Activated T-cell treated with anti-CD3 and anti-CD28 coated beads, Interleukin-2, amount 50 U/mL, for 72 hours (primary cell): ENCODE data around the gene ATG10. TPM values are rescaled to one million over a fixed set of nuclear protein-coding genes. Genes with fewer than 3 reads are reported as not detected.
"Not testable (repeated sequence)": the region's sequence is repeated elsewhere in the genome, so short reads cannot be mapped to it uniquely, and the experiment has no call there.

ENCODE experiments used
- ATAC-seq, 2 donors: fragments of 150-1000 bp; cut with Tn5 transposase; replicated peaks in 1 of 2; 2 replicates each; pipeline ENCODE4 v1.10.0; 2021; ENCODE audit warnings: moderate library complexity in 2 of 2, mild to moderate bottlenecking in 1 of 2
- DNase-seq, 2 donors: peaks; one replicate each; pipeline ENCODE4 v3.0.0; 2021 to 2022; ENCODE audit warnings: mixed read lengths in 1 of 2
- H3K27ac Mint-ChIP-seq: one replicate; pipeline ENCODE4 v1.8.0; 2022; ENCODE audit warnings: mild to moderate bottlenecking, moderate library complexity, mixed read lengths
- H3K27me3 Mint-ChIP-seq: one replicate; pipeline ENCODE4 v1.8.0; 2022; ENCODE audit warnings: low read depth, mixed read lengths
- H3K36me3 Mint-ChIP-seq, 2 donors: one replicate each; pipeline ENCODE4 v1.8.0; 2022; ENCODE audit warnings: mixed read lengths in 2 of 2, mild to moderate bottlenecking in 1 of 2; ENCODE audit not compliant: insufficient read depth in 2 of 2
- H3K4me1 Mint-ChIP-seq: one replicate; pipeline ENCODE4 v1.8.0; 2022; ENCODE audit warnings: low read depth, mixed read lengths
- H3K4me3 Mint-ChIP-seq, 2 donors: one replicate each; pipeline ENCODE4 v1.8.0; 2022; ENCODE audit warnings: mild to moderate bottlenecking in 2 of 2, mixed read lengths in 2 of 2, moderate library complexity in 2 of 2
- H3K9me3 Mint-ChIP-seq, 2 donors: one replicate each; pipeline ENCODE4 v1.8.0; 2022; ENCODE audit warnings: mixed read lengths in 2 of 2
- total RNA-seq, 2 donors: library from RNA; stranded (reverse); gene quantifications; one replicate each; pipeline ENCODE4 v1.2.3, GENCODE V29; 2022

ATG10 gene
- 10 to 100 TPM in 1 of 2 donors, 1 to 10 TPM in 1; 8.5 to 11.7 TPM for total RNA-seq

- H3K36me3 Mint-ChIP-seq: peaks cover 0 to 1% of the 10 kb centered on the region in 2 donors
These were observed at the start of gene ATG10 for GRCh38 chr5:81971712-81972491. Gene ATG10 (plus strand): TSS chr5:81972023. CDS start chr5:81987571, 15,548 bp downstream.

GRCh38 chr5:81922854-81923279 is 49.0 kb upstream of the ATG10 start:
- peak; percentile 87 to 94 for ATAC-seq
- Mint-ChIP-seq H3K27ac (no peak overlapping the region), H3K4me1 (no peaks in the 10 kb centered on the region), H3K27me3 (peaks cover 6% of the 10 kb centered on the region), H3K36me3 (peaks cover 0 to 2% of the 10 kb centered on the region in 2 donors), H3K9me3 (peaks cover under 1 to 3% of the 10 kb centered on the region in 2 donors), H3K4me3 (no peak overlapping the region)
- peak in 1 of 2 donors; percentile 8 for DNase-seq

More at GRCh38 chr5:81971712-81972491, at the start of gene ATG10:
- Mint-ChIP-seq H3K27me3 (no peaks in the 10 kb centered on the region), H3K27ac (peak within 1 kb of the TSS; percentile 100), H3K9me3 (no peaks in the 10 kb centered on the region), H3K4me3 (peak within 1 kb of the TSS; percentile 93 to 100), H3K4me1 (peaks cover 26% of the 10 kb centered on the region)
- ATAC-seq: peak; percentile 96
- DNase-seq: peak; percentile 90 to 94

- DNase-seq: no peak
These were observed 47.4 kb upstream of the ATG10 start for GRCh38 chr5:81924442-81924841.

GRCh38 chr5:81925009-81925408 is 46.8 kb upstream of the ATG10 start:
- no peak for ATAC-seq
- peaks cover 0 to 3% of the 10 kb centered on the region in 2 donors for H3K9me3 Mint-ChIP-seq
- no peak overlapping the region for H3K27ac Mint-ChIP-seq
- peaks cover 0 to 2% of the 10 kb centered on the region in 2 donors for H3K36me3 Mint-ChIP-seq
- peaks cover 6% of the 10 kb centered on the region for H3K27me3 Mint-ChIP-seq
- no peaks in the 10 kb centered on the region for H3K4me1 Mint-ChIP-seq
- no peak for DNase-seq
- no peak overlapping the region for H3K4me3 Mint-ChIP-seq

More at GRCh38 chr5:81924442-81924841, 47.4 kb upstream of the ATG10 start:
- Mint-ChIP-seq H3K27ac (no peak overlapping the region), H3K36me3 (peaks cover 0 to 2% of the 10 kb centered on the region in 2 donors), H3K4me3 (no peak overlapping the region), H3K9me3 (peaks cover 0 to 3% of the 10 kb centered on the region in 2 donors), H3K4me1 (no peaks in the 10 kb centered on the region), H3K27me3 (peaks cover 6% of the 10 kb centered on the region)
- no peak for ATAC-seq

- peaks cover 0 to 2% of the 10 kb centered on the region in 2 donors for H3K36me3 Mint-ChIP-seq
- H3K9me3 Mint-ChIP-seq: peaks cover 0 to 3% of the 10 kb centered on the region in 2 donors
- no peak for ATAC-seq
- no peak overlapping the region for H3K27ac Mint-ChIP-seq
- H3K4me3 Mint-ChIP-seq: no peak overlapping the region
- H3K4me1 Mint-ChIP-seq: no peaks in the 10 kb centered on the region
- no peak for DNase-seq
- H3K27me3 Mint-ChIP-seq: peaks cover 6% of the 10 kb centered on the region
These were observed 45.8 kb upstream of the ATG10 start for GRCh38 chr5:81925981-81926380.

GRCh38 chr5:81936066-81936465 is 35.8 kb upstream of the ATG10 start:
- H3K4me1 Mint-ChIP-seq: no peaks in the 10 kb centered on the region
- no peak for DNase-seq
- no peak overlapping the region for H3K27ac Mint-ChIP-seq
- no peak overlapping the region for H3K4me3 Mint-ChIP-seq
- no peaks in the 10 kb centered on the region for H3K27me3 Mint-ChIP-seq
- no peak for ATAC-seq
- H3K9me3 Mint-ChIP-seq: peaks cover 0 to 3% of the 10 kb centered on the region in 2 donors
- peaks cover under 1 to 1% of the 10 kb centered on the region in 2 donors for H3K36me3 Mint-ChIP-seq

- Mint-ChIP-seq H3K9me3 (peaks cover 0 to 3% of the 10 kb centered on the region in 2 donors), H3K27me3 (no peaks in the 10 kb centered on the region), H3K4me3 (no peak overlapping the region), H3K36me3 (peaks cover 5 to 6% of the 10 kb centered on the region in 2 donors), H3K27ac (no peak overlapping the region), H3K4me1 (no peaks in the 10 kb centered on the region)
- ATAC-seq: no peak
- no peak for DNase-seq
These were observed 35.1 kb upstream of the ATG10 start for GRCh38 chr5:81936750-81937149.

- no peak for DNase-seq
- Mint-ChIP-seq H3K27me3 (no peaks in the 10 kb centered on the region), H3K9me3 (peaks cover 7 to 10% of the 10 kb centered on the region in 2 donors), H3K4me1 (no peaks in the 10 kb centered on the region), H3K27ac (no peak overlapping the region), H3K4me3 (no peak overlapping the region), H3K36me3 (peaks cover 10 to 13% of the 10 kb centered on the region in 2 donors)
- ATAC-seq: no peak
These were observed 29.1 kb upstream of the ATG10 start for GRCh38 chr5:81942746-81943145.

- no peak for DNase-seq
- no peak overlapping the region for H3K27ac Mint-ChIP-seq
- no peaks in the 10 kb centered on the region for H3K4me1 Mint-ChIP-seq
- no peak overlapping the region for H3K4me3 Mint-ChIP-seq
- H3K9me3 Mint-ChIP-seq: peaks cover 0 to 1% of the 10 kb centered on the region in 2 donors
- peaks cover 0 to under 1% of the 10 kb centered on the region in 2 donors for H3K36me3 Mint-ChIP-seq
- ATAC-seq: no peak
- no peaks in the 10 kb centered on the region for H3K27me3 Mint-ChIP-seq
These were observed 23.5 kb upstream of the ATG10 start for GRCh38 chr5:81948349-81948748.

GRCh38 chr5:81949462-81949861 is 22.4 kb upstream of the ATG10 start:
- no peak for ATAC-seq
- no peak overlapping the region for H3K27ac Mint-ChIP-seq

GRCh38 chr5:81950996-81951395 is 20.8 kb upstream of the ATG10 start:
- peaks cover 0 to 1% of the 10 kb centered on the region in 2 donors for H3K9me3 Mint-ChIP-seq
- ATAC-seq (no peak), DNase-seq (no peak)
- H3K36me3 Mint-ChIP-seq: no peaks in the 10 kb centered on the region
- no peak overlapping the region for H3K4me3 Mint-ChIP-seq
- no peak overlapping the region for H3K27ac Mint-ChIP-seq
- H3K4me1 Mint-ChIP-seq: no peaks in the 10 kb centered on the region
- H3K27me3 Mint-ChIP-seq: no peaks in the 10 kb centered on the region

More at GRCh38 chr5:81949462-81949861, 22.4 kb upstream of the ATG10 start:
- Mint-ChIP-seq H3K9me3 (peaks cover 0 to 1% of the 10 kb centered on the region in 2 donors), H3K4me1 (no peaks in the 10 kb centered on the region), H3K36me3 (no peaks in the 10 kb centered on the region), H3K27me3 (no peaks in the 10 kb centered on the region), H3K4me3 (no peak overlapping the region)
- no peak for DNase-seq

GRCh38 chr5:81954796-81955195 is 17.0 kb upstream of the ATG10 start:
- H3K4me1 Mint-ChIP-seq: not testable (repeated sequence)

GRCh38 chr5:81958129-81958528 is 13.7 kb upstream of the ATG10 start:
- DNase-seq, H3K27ac Mint-ChIP-seq, H3K36me3 Mint-ChIP-seq, H3K4me1 Mint-ChIP-seq, H3K4me3 Mint-ChIP-seq, H3K27me3 Mint-ChIP-seq, H3K9me3 Mint-ChIP-seq, ATAC-seq: not testable (repeated sequence)

More at GRCh38 chr5:81954796-81955195, 17.0 kb upstream of the ATG10 start:
- not testable (repeated sequence) for H3K36me3 Mint-ChIP-seq, H3K27me3 Mint-ChIP-seq, ATAC-seq, H3K4me3 Mint-ChIP-seq, H3K27ac Mint-ChIP-seq, DNase-seq, H3K9me3 Mint-ChIP-seq
